HCT116 (cell line): ENCODE results near the gene MAPKAPK3. TPM values are rescaled to one million over a fixed set of nuclear protein-coding genes. Genes with fewer than 3 reads are reported as not detected.

ENCODE experiments used
- ATAC-seq: fragments of 200-7000 bp; cut with Tn5 transposase; 2 replicates; pipeline ENCODE4 v1.9.1; 2020; ENCODE audit warnings: mild to moderate bottlenecking, moderate library complexity
- BruUV-seq: library from RNA; stranded (reverse); fragments of 400-500 nt; replicated peaks from 2 replicates; lab custom pipeline; 2021; lab: Mats Ljungman, UMichigan
- CTCF ChIA-PET: fragments of 300-600 bp; sonication (Branson Sonifier 250); formaldehyde crosslinking; loops from one replicate; lab custom pipeline; 2021; ENCODE audit warnings: antibody characterized with exemption; lab: Charles Lee
- POLR2A ChIA-PET: fragments of 300-600, 350-600 bp; sonication (Branson Sonifier 250); formaldehyde crosslinking; loops from one replicate; lab custom pipeline; 2021; ENCODE audit warnings: antibody characterized with exemption; lab: Charles Lee
- RAD21 ChIA-PET, 2 experiments: fragments of 300-600 bp; sonication (Branson Sonifier 250); formaldehyde crosslinking; loops; one replicate each; lab custom pipeline; 2023; ENCODE audit warnings: low total read pairs in 2 of 2; ENCODE audit not compliant: uncharacterized antibody in 2 of 2, unreplicated experiment in 2 of 2, low non-redundant PET in 1 of 2; lab: Charles Lee
- DNase-seq: peaks from one replicate; pipeline ENCODE4 v3.0.0-alpha.2; 2010; ENCODE audit warnings: low read depth, low spot score
- H2AFZ ChIP-seq: fragments of 200-600 bp; shearing (Covaris generic), sonication (generic); 2 replicates; pipeline ENCODE4 v1.6.1; 2017; ENCODE audit warnings: low read depth, mixed run types, mixed read lengths, antibody characterized with exemption, low read length; ENCODE audit not compliant: poor library complexity, severe bottlenecking
- H3K27ac ChIP-seq: 2 replicates; pipeline ENCODE4 v1.5.1; 2012; ENCODE audit warnings: low read depth, low read length
- H3K27me3 ChIP-seq: fragments of 200-600 bp; sonication (generic); 2 replicates; pipeline ENCODE4 v1.6.1; 2016; ENCODE audit warnings: mixed run types, low read length, mixed read lengths; ENCODE audit not compliant: insufficient read depth
- H3K36me3 ChIP-seq, 2 experiments: fragments of 200-500 bp in 1 of 2; fragments of 200-600 bp in 1 of 2; sonication (Bioruptor generic) in 1 of 2; sonication (generic) in 1 of 2; 2 replicates each; pipeline versions ENCODE4 v1.5.1 to v1.6.1; 2014 to 2016; ENCODE audit warnings: low read length in 2 of 2, inconsistent platforms in 1 of 2, mixed read lengths in 1 of 2, mixed run types in 1 of 2; ENCODE audit not compliant: insufficient read depth in 2 of 2, control insufficient read depth in 1 of 2
- H3K4me1 ChIP-seq, 2 experiments: fragments of 200-600 bp in 1 of 2; sonication (generic) in 1 of 2; 2 replicates each; pipeline versions ENCODE4 v1.5.1 to v1.6.1; 2012 to 2017; ENCODE audit warnings: low read length in 2 of 2, inconsistent platforms in 1 of 2, mild to moderate bottlenecking in 1 of 2, mixed read lengths in 1 of 2, mixed run types in 1 of 2, moderate library complexity in 1 of 2; ENCODE audit not compliant: insufficient read depth in 2 of 2, control insufficient read depth in 1 of 2
- H3K4me2 ChIP-seq: fragments of 200-600 bp; sonication (generic); 2 replicates; pipeline ENCODE4 v1.6.1; 2017; ENCODE audit warnings: mixed run types, low read length, mixed read lengths
- H3K4me3 ChIP-seq, 2 experiments: fragments of 200-600 bp in 1 of 2; sonication (generic) in 1 of 2; replicated peaks in 1 of 2; 2 replicates each; pipeline ENCODE4 v1.5.1; 2011 to 2016; ENCODE audit warnings: low read length in 2 of 2, control low read depth in 1 of 2, low read depth in 1 of 2, mild to moderate bottlenecking in 1 of 2, mixed read lengths in 1 of 2, mixed run types in 1 of 2
- H3K79me2 ChIP-seq: fragments of 200-600 bp; sonication (generic); 2 replicates; pipeline ENCODE4 v1.6.1; 2017; ENCODE audit warnings: mild to moderate bottlenecking, mixed run types, low read length, moderate library complexity, mixed read lengths; ENCODE audit not compliant: insufficient read depth
- H3K9ac ChIP-seq: fragments of 200-600 bp; sonication (generic); 2 replicates; pipeline ENCODE4 v1.6.1; 2016; ENCODE audit warnings: low read length, mixed read lengths
- H3K9me2 ChIP-seq: fragments of 200-600 bp; sonication (generic), shearing (Covaris generic); 2 replicates; pipeline ENCODE4 v1.6.1; 2017; ENCODE audit warnings: mixed run types, mild to moderate bottlenecking, moderate library complexity; ENCODE audit not compliant: insufficient read depth
- H3K9me3 ChIP-seq, 2 experiments: fragments of 200-500 bp in 1 of 2; fragments of 200-600 bp in 1 of 2; sonication (Bioruptor generic) in 1 of 2; sonication (generic) in 1 of 2; 2 replicates each; pipeline ENCODE4 v1.6.1; 2014 to 2017; ENCODE audit warnings: low read length in 2 of 2, mixed read lengths in 2 of 2, inconsistent platforms in 1 of 2, low read depth in 1 of 2, mild to moderate bottlenecking in 1 of 2, mixed run types in 1 of 2, moderate library complexity in 1 of 2; ENCODE audit not compliant: control insufficient read depth in 1 of 2, insufficient read depth in 1 of 2
- H4K20me1 ChIP-seq: fragments of 200-600 bp; sonication (generic), shearing (Covaris generic); 2 replicates; pipeline ENCODE4 v1.6.1; 2017; ENCODE audit warnings: mixed run types, mild to moderate bottlenecking, moderate library complexity; ENCODE audit not compliant: insufficient read depth
- CTCF ChIP-seq, 3 experiments: fragments of 200-600 bp in 1 of 3; sonication (generic) in 1 of 3; IDR thresholded peaks in 2 of 3; conservative IDR thresholded peaks in 1 of 3; 2 replicates each; pipeline ENCODE4 v1.5.1; 2012 to 2017; ENCODE audit warnings: low read depth in 2 of 3, low read length in 2 of 3, antibody characterized with exemption in 1 of 3, borderline replicate concordance in 1 of 3, control low read depth in 1 of 3, mild to moderate bottlenecking in 1 of 3, mixed read lengths in 1 of 3, mixed run types in 1 of 3, moderate library complexity in 1 of 3; ENCODE audit not compliant: insufficient read depth in 1 of 3
- EGR1 ChIP-seq: IDR thresholded peaks from 2 replicates; pipeline ENCODE4 v1.6.1; 2012; ENCODE audit warnings: low read depth
- EZH2 ChIP-seq: fragments of 200-600 bp; sonication (generic); IDR thresholded peaks from 2 replicates; pipeline ENCODE4 v1.6.1; 2017; ENCODE audit warnings: antibody characterized with exemption, mixed run types
- POLR2A ChIP-seq: IDR thresholded peaks from 2 replicates; pipeline ENCODE4 v1.7.0; 2011; ENCODE audit warnings: borderline replicate concordance; ENCODE audit not compliant: insufficient read depth, insufficient read length; ENCODE audit errors: extremely low read depth
- POLR2AphosphoS5 ChIP-seq: IDR thresholded peaks from 2 replicates; pipeline ENCODE4 v1.6.1; 2011; ENCODE audit warnings: mild to moderate bottlenecking, low read depth, low read length, moderate library complexity
- RAD21 ChIP-seq: IDR thresholded peaks from 2 replicates; pipeline ENCODE4 v1.6.1; 2012; ENCODE audit warnings: low read depth, mild to moderate bottlenecking
- SIN3A ChIP-seq: IDR thresholded peaks from 2 replicates; pipeline ENCODE4 v1.6.1; 2012; ENCODE audit warnings: low read depth
- TCF7L2 ChIP-seq: IDR thresholded peaks from 2 replicates; pipeline ENCODE4 v1.7.0; 2011; ENCODE audit warnings: borderline replicate concordance, inconsistent platforms; ENCODE audit not compliant: insufficient read depth, insufficient read length; ENCODE audit errors: extremely low read depth
- YY1 ChIP-seq: IDR thresholded peaks from 2 replicates; pipeline ENCODE4 v1.6.1; 2011; ENCODE audit warnings: low read length, low read depth, moderate library complexity, mild to moderate bottlenecking; ENCODE audit not compliant: insufficient replicate concordance; ENCODE audit errors: extremely low read depth
- ZFX ChIP-seq: fragments of 450-650 bp; IDR thresholded peaks from 2 replicates; pipeline ENCODE4 v1.6.1; 2017
- ZNF274 ChIP-seq: fragments of 200-500 bp; sonication (Bioruptor generic); IDR thresholded peaks from 2 replicates; pipeline ENCODE4 v1.6.1; 2014; ENCODE audit warnings: mild to moderate bottlenecking, low read depth, low read length, inconsistent platforms
- intact Hi-C: fragments of 100-400 bp; cut with micrococcal nuclease; formaldehyde crosslinking; loops from 2 replicates; pipeline ENCODE4 v1.10.0; 2022
- total RNA-seq: library from RNA; stranded (reverse); gene quantifications from one replicate; pipeline ENCODE4 v1.2.1, GENCODE V29; 2021; ENCODE audit not compliant: unreplicated experiment

Gene MAPKAPK3
- total RNA-seq, 1 experiment from 2014 or later, result 87.3 TPM

DNA sequence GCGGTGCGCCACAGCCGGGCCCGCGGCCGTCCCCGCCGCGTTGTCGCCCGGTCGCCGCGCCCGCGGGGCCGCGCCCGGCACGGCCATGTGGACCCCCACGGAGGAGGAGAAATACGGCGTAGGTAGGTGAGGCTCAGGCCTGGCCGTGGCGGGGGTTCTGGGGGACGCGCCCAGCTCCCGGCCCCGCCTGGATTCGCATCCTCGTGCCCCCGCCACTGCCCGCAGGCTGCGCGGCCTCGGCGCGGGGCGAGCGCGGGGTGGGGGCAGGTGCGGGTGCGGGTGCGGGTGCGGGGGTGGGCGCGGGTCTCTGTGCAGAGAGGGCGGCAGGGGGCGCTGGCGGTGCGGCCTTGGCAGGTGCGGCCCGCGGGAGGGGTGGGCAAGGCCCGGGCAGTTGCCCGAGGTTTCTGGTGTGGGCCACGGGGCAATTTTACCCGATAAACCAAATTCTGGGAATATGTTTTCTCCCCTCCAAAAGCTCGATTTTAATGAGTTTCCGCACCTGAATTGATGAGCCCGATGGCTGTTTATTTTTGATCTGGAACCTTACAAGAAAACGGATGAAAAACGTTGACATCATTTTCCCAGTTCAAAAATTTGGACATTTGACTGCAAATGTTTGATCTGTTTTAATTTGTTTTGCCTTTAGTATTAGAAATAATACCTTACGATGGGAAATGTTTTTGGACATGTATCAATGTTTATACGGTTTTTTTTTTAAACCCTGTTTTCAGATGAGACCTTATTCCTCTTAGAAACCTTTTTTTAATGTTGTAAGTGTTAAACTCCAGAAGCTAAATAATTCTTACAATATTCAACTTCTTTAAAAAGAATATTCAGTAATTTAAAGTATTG is 58.5 kb downstream of the MAPKAPK3 start:
- peak overlapping the region; percentile 47 for H3K9ac ChIP-seq
- H3K4me1 ChIP-seq, result peaks cover 17 to 32% of the 10 kb centered on the region in 2 experiments
- intact Hi-C loops, result loop anchor here (5.0 kb wide), 2 partner anchors 212 to 697 kb away; no protein-coding TSS in a partner anchor
- ChIA-PET POLR2A (interaction anchor here (0.7 kb wide), 1 partner anchor 1297 kb away, joined by 3 read pairs; no protein-coding TSS in a partner anchor), CTCF (interaction anchor here (0.9 to 2.6 kb wide), 4 partner anchors 13 to 424 kb away, joined by 3 to 8 read pairs (median 4); partner anchors contain the start of gene MAPKAPK3), RAD21 (no interaction called here)
- H4K20me1 ChIP-seq, result no peaks in the 10 kb centered on the region
- no peaks in the 10 kb centered on the region; the same call in 1 of the 2 replicates for H3K79me2 ChIP-seq
- H3K4me2 ChIP-seq, result peak overlapping the region; percentile 85
- H3K9me2 ChIP-seq, result no peaks in the 10 kb centered on the region
- H3K36me3 ChIP-seq, result no peaks in the 10 kb centered on the region
- DNase-seq, result no peak
- H3K27ac ChIP-seq, result peak overlapping the region; percentile 70; the same call in 1 of the 2 replicates
- H3K9me3 ChIP-seq, result no peaks in the 10 kb centered on the region
- no peaks in the 10 kb centered on the region for H3K27me3 ChIP-seq
- ATAC-seq, result peak; percentile 75
- no TSS peak for BruUV-seq
- H3K4me3 ChIP-seq, result peak overlapping the region; percentile 56 to 61
- TF ChIP-seq CTCF (IDR thresholded peaks at IDR 0.05 in 2 of 3, conservative IDR thresholded peaks at IDR 0.05 in 1 of 3; ENCODE audit: borderline replicate concordance in 1 of 3, insufficient read depth in 1 of 3, low read depth in 2 of 3, low read length in 2 of 3) (peak in 2 of 3 experiments; percentile 48 to 62; a peak in 4 of 6 replicates), YY1 (no peak), POLR2A (no peak), POLR2AphosphoS5 (peak; percentile 10; the same call in 1 of the 2 replicates), ZFX (peak; percentile 88), TCF7L2 (peak; percentile 6), SIN3A (no peak), ZNF274 (no peak), EGR1 (peak; percentile 67), RAD21 (peak; percentile 69), EZH2 (no peak)
- TF ChIP-seq, all 23 proteins: peak for 6
- peak overlapping the region; percentile 59 for H2AFZ ChIP-seq
